ENCODE measurements around the gene ACACA.

DNA sequence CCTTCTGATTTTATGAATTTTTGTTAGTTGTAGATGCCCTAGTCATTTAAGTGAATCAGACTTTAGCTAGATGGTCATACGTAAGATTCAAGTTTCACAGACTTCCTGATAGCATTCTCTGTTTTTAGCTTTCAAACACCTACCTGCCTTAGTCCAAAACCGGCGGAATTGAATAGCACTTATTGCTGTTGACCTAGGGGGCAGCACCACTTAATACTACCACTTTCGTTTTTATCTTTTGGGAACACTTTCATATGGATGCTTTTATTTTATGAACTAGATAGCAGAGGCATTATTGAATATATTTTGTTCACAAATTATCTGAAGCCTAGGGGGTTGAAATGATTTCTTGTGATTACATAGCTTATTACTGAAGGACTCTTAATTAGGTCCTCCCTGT lies 31.5 kb upstream of the ACACA start:
- TF ChIP-seq POLR2A (IDR thresholded peaks at IDR 0.05) (no peak), POLR2AphosphoS5 (IDR thresholded peaks at IDR 0.05) (no peak)
- TF ChIP-seq, protein P1, sequence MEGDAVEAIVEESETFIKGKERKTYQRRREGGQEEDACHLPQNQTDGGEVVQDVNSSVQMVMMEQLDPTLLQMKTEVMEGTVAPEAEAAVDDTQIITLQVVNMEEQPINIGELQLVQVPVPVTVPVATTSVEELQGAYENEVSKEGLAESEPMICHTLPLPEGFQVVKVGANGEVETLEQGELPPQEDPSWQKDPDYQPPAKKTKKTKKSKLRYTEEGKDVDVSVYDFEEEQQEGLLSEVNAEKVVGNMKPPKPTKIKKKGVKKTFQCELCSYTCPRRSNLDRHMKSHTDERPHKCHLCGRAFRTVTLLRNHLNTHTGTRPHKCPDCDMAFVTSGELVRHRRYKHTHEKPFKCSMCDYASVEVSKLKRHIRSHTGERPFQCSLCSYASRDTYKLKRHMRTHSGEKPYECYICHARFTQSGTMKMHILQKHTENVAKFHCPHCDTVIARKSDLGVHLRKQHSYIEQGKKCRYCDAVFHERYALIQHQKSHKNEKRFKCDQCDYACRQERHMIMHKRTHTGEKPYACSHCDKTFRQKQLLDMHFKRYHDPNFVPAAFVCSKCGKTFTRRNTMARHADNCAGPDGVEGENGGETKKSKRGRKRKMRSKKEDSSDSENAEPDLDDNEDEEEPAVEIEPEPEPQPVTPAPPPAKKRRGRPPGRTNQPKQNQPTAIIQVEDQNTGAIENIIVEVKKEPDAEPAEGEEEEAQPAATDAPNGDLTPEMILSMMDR (IDR thresholded peaks at IDR 0.05), result no peak

Data from suprapubic skin (tissue), 4 donors.